Activated naive CD4-positive, alpha-beta T cell treated with anti-CD3 and anti-CD28 coated beads for 36 hours (primary cell): ENCODE measurements around the gene PTPRN2. TPM values are rescaled to one million over a fixed set of nuclear protein-coding genes. Genes with fewer than 3 reads are reported as not detected.
A peak's percentile ranks its signal among the peaks of the same experiment; 100 is the strongest.

ENCODE experiments used
- CTCF ChIA-PET: fragments of 350-600 bp; sonication (Branson Sonifier 250); formaldehyde crosslinking; loops from one replicate; lab custom pipeline; 2021; ENCODE audit warnings: antibody characterized with exemption; lab: Charles Lee
- DNase-seq: peaks from one replicate; pipeline ENCODE4 v3.0.0-alpha.2; 2020
- H3K27ac Mint-ChIP-seq: one replicate; pipeline ENCODE4 v1.8.0; 2021; ENCODE audit warnings: mild to moderate bottlenecking, mixed read lengths
- H3K27me3 Mint-ChIP-seq: one replicate; pipeline ENCODE4 v1.8.0; 2021; ENCODE audit warnings: low read depth, mixed read lengths
- H3K36me3 Mint-ChIP-seq: one replicate; pipeline ENCODE4 v1.8.0; 2021; ENCODE audit warnings: low read depth, mixed read lengths
- H3K4me1 Mint-ChIP-seq: one replicate; pipeline ENCODE4 v1.8.0; 2021; ENCODE audit warnings: low read depth, mixed read lengths
- H3K4me3 Mint-ChIP-seq: one replicate; pipeline ENCODE4 v1.8.0; 2021; ENCODE audit warnings: mild to moderate bottlenecking, moderate library complexity, mixed read lengths
- H3K9me3 Mint-ChIP-seq: one replicate; pipeline ENCODE4 v1.8.0; 2021; ENCODE audit warnings: mixed read lengths
- intact Hi-C: fragments of 100-400 bp; cut with micrococcal nuclease; formaldehyde crosslinking; loops from one replicate; pipeline ENCODE4 v1.15.1; 2023
- total RNA-seq, 2 experiments: library from RNA; stranded (reverse); gene quantifications; one replicate each; pipeline ENCODE4 v1.2.3, GENCODE V29; 2021

The PTPRN2 gene
- total RNA-seq, 2 experiments from 2014 or later = 0.54 to 0.62 TPM

GRCh38 chr7:157864911-157865310 is 722.7 kb downstream of the PTPRN2 start:
- CTCF ChIA-PET = no interaction called here
- H3K9me3 Mint-ChIP-seq = peaks cover 2% of the 10 kb centered on the region
- H3K36me3 Mint-ChIP-seq = no peaks in the 10 kb centered on the region
- intact Hi-C loops = no loop called here
- H3K27ac Mint-ChIP-seq = no peak overlapping the region
- no peak overlapping the region for H3K4me3 Mint-ChIP-seq
- DNase-seq = no peak
- H3K4me1 Mint-ChIP-seq = peaks cover 4% of the 10 kb centered on the region
- no peaks in the 10 kb centered on the region for H3K27me3 Mint-ChIP-seq

GRCh38 chr7:157863906-157864810 is 723.5 kb downstream of the PTPRN2 start:
- Mint-ChIP-seq H3K4me1 (peaks cover 4% of the 10 kb centered on the region), H3K4me3 (no peak overlapping the region), H3K9me3 (peaks cover 2% of the 10 kb centered on the region), H3K27ac (no peak overlapping the region), H3K36me3 (no peaks in the 10 kb centered on the region), H3K27me3 (no peaks in the 10 kb centered on the region)
- DNase-seq = no peak
- CTCF ChIA-PET = no interaction called here
- intact Hi-C loops = no loop called here

GRCh38 chr7:157863176-157863575 is 724.4 kb downstream of the PTPRN2 start:
- CTCF ChIA-PET = no interaction called here
- H3K27ac Mint-ChIP-seq = no peak overlapping the region

GRCh38 chr7:157862731-157863130 is 724.9 kb downstream of the PTPRN2 start:
- Mint-ChIP-seq H3K36me3 (no peaks in the 10 kb centered on the region), H3K9me3 (peaks cover 2% of the 10 kb centered on the region), H3K27ac (no peak overlapping the region), H3K4me3 (no peak overlapping the region), H3K27me3 (no peaks in the 10 kb centered on the region), H3K4me1 (peaks cover 4% of the 10 kb centered on the region)
- DNase-seq = no peak
- intact Hi-C loops = no loop called here
- CTCF ChIA-PET = no interaction called here

More at GRCh38 chr7:157863176-157863575, 724.4 kb downstream of the PTPRN2 start:
- Mint-ChIP-seq H3K36me3 (no peaks in the 10 kb centered on the region), H3K4me3 (no peak overlapping the region), H3K9me3 (peaks cover 2% of the 10 kb centered on the region), H3K27me3 (no peaks in the 10 kb centered on the region), H3K4me1 (peaks cover 4% of the 10 kb centered on the region)
- intact Hi-C loops = no loop called here
- no peak for DNase-seq

- CTCF ChIA-PET = no interaction called here
- Mint-ChIP-seq H3K9me3 (no peaks in the 10 kb centered on the region), H3K27ac (no peak overlapping the region), H3K4me3 (no peak overlapping the region), H3K27me3 (no peaks in the 10 kb centered on the region), H3K36me3 (no peaks in the 10 kb centered on the region), H3K4me1 (peaks cover 4% of the 10 kb centered on the region)
- intact Hi-C loops = no loop called here
- DNase-seq = no peak
Observed at GRCh38 chr7:157861551-157861950, 726.1 kb downstream of the PTPRN2 start.

- H3K4me3 Mint-ChIP-seq = no peak overlapping the region
- DNase-seq = no peak
- intact Hi-C loops = no loop called here
- no peaks in the 10 kb centered on the region for H3K36me3 Mint-ChIP-seq
- no peaks in the 10 kb centered on the region for H3K9me3 Mint-ChIP-seq
- CTCF ChIA-PET = no interaction called here
- H3K27ac Mint-ChIP-seq = no peak overlapping the region
- H3K4me1 Mint-ChIP-seq = peaks cover 4% of the 10 kb centered on the region
- no peaks in the 10 kb centered on the region for H3K27me3 Mint-ChIP-seq
Observed at GRCh38 chr7:157861031-157861491, 726.6 kb downstream of the PTPRN2 start.

GRCh38 chr7:157860406-157860805 is 727.2 kb downstream of the PTPRN2 start:
- Mint-ChIP-seq H3K9me3 (no peaks in the 10 kb centered on the region), H3K27ac (no peak overlapping the region), H3K27me3 (no peaks in the 10 kb centered on the region), H3K4me1 (peaks cover 4% of the 10 kb centered on the region), H3K36me3 (no peaks in the 10 kb centered on the region), H3K4me3 (no peak overlapping the region)
- CTCF ChIA-PET = no interaction called here
- DNase-seq = no peak
- intact Hi-C loops = no loop called here

GRCh38 chr7:157859915-157860314 is 727.7 kb downstream of the PTPRN2 start:
- peaks cover 4% of the 10 kb centered on the region for H3K4me1 Mint-ChIP-seq
- H3K9me3 Mint-ChIP-seq = no peaks in the 10 kb centered on the region
- H3K36me3 Mint-ChIP-seq = no peaks in the 10 kb centered on the region
- no peak overlapping the region for H3K27ac Mint-ChIP-seq
- intact Hi-C loops = no loop called here
- no peaks in the 10 kb centered on the region for H3K27me3 Mint-ChIP-seq
- CTCF ChIA-PET = no interaction called here
- H3K4me3 Mint-ChIP-seq = no peak overlapping the region
- no peak for DNase-seq

GRCh38 chr7:157857578-157858075 is 730.0 kb downstream of the PTPRN2 start:
- H3K4me1 Mint-ChIP-seq = peaks cover 6% of the 10 kb centered on the region
- CTCF ChIA-PET = no interaction called here
- no peak for DNase-seq
- H3K36me3 Mint-ChIP-seq = no peaks in the 10 kb centered on the region
- no peak overlapping the region for H3K27ac Mint-ChIP-seq
- no peaks in the 10 kb centered on the region for H3K9me3 Mint-ChIP-seq
- no peaks in the 10 kb centered on the region for H3K27me3 Mint-ChIP-seq
- no peak overlapping the region for H3K4me3 Mint-ChIP-seq
- intact Hi-C loops = no loop called here

GRCh38 chr7:157856873-157857577 is 730.6 kb downstream of the PTPRN2 start:
- DNase-seq = no peak
- Mint-ChIP-seq H3K9me3 (no peaks in the 10 kb centered on the region), H3K36me3 (no peaks in the 10 kb centered on the region), H3K27me3 (no peaks in the 10 kb centered on the region), H3K27ac (no peak overlapping the region), H3K4me3 (no peak overlapping the region), H3K4me1 (peaks cover 9% of the 10 kb centered on the region)
- intact Hi-C loops = no loop called here
- CTCF ChIA-PET = no interaction called here

- Mint-ChIP-seq H3K4me3 (no peak overlapping the region), H3K27ac (peak overlapping the region; percentile 24), H3K9me3 (no peaks in the 10 kb centered on the region), H3K27me3 (no peaks in the 10 kb centered on the region), H3K36me3 (no peaks in the 10 kb centered on the region), H3K4me1 (peaks cover 17% of the 10 kb centered on the region)
- CTCF ChIA-PET = no interaction called here
- no peak for DNase-seq
- intact Hi-C loops = no loop called here
Observed at GRCh38 chr7:157855452-157856213, 732.0 kb downstream of the PTPRN2 start.

GRCh38 chr7:157855016-157855415 is 732.6 kb downstream of the PTPRN2 start:
- Mint-ChIP-seq H3K36me3 (no peaks in the 10 kb centered on the region), H3K4me1 (peaks cover 13% of the 10 kb centered on the region), H3K9me3 (no peaks in the 10 kb centered on the region), H3K4me3 (no peak overlapping the region), H3K27ac (no peak overlapping the region), H3K27me3 (no peaks in the 10 kb centered on the region)
- intact Hi-C loops = no loop called here
- CTCF ChIA-PET = no interaction called here
- DNase-seq = no peak
